Measurements from ENCODE around the gene NEK5. TPM values are rescaled to one million over a fixed set of nuclear protein-coding genes. Genes with fewer than 3 reads are reported as not detected.

Gene NEK5
- total and polyA plus RNA-seq, 2 of the 8 experiments (the other 6 are each of a cell fraction or from before 2014, with no cell fraction given) = 0.12 to 0.35 TPM

DNA sequence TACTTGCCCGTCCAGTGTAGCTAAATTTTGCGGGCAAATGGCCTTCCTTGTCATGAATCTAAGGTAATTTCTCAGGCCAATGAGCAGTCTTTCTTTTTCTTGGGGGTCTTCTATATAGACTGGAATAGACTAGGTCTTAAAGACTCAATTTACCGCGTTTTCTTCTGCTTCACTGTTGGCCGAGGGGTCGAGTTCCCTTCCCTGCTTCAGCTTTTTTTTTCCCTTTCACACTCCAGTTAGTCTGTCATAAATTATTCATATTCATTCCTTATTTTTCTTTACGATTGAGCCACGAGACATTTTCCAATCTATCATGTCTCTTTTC is 116.4 kb downstream of the NEK5 start:
- Histone ChIP-seq H3K36me3 (ENCODE audit: control insufficient read depth in 2 of 4, insufficient read depth in 4 of 4, low read length in 3 of 4) (peaks cover 0 to 5% (median 0%) of the 10 kb centered on the region in 4 experiments; a peak in 2 of 8 replicates), H2BK5ac (ENCODE audit: low read depth, low read length) (peak overlapping the region; percentile 78; the same call in 1 of the 2 replicates), H3K4me1 (replicated peaks in 1 of 4; ENCODE audit: control insufficient read depth in 3 of 4, insufficient read depth in 4 of 4, low read length in 3 of 4) (no peaks in the 10 kb centered on the region; a peak in 1 of 7 replicates), H4K5ac (ENCODE audit: insufficient read length, low read depth, low read length) (no peak overlapping the region), H3K9ac (replicated peaks in 1 of 4; ENCODE audit: extremely low read depth in 1 of 4, low read depth in 3 of 4, low read length in 3 of 4) (peak overlapping the region; percentile 80 to 98 (median 90)), H2BK120ac (replicated peaks; ENCODE audit: low read depth, low read length) (peak overlapping the region; percentile 87), H4K8ac (ENCODE audit: extremely low read depth, insufficient read depth, low read length) (peak overlapping the region; percentile 83; the same call in 1 of the 2 replicates), H3K4me2 (ENCODE audit: insufficient read depth in 1 of 2, low read depth in 2 of 2, low read length in 2 of 2) (peak overlapping the region; percentile 54 to 94), H3K23ac (ENCODE audit: insufficient read length) (no peak overlapping the region), H3K9me3 (ENCODE audit: insufficient read depth in 2 of 2, low read depth in 1 of 2, low read length in 1 of 2) (no peaks in the 10 kb centered on the region; a peak in 1 of 4 replicates), H3K18ac (ENCODE audit: extremely low read depth, low read length) (peak overlapping the region; percentile 95), H4K20me1 (replicated peaks in 1 of 2; ENCODE audit: control insufficient read depth in 1 of 2, insufficient read depth in 2 of 2, low read length in 2 of 2) (peaks cover 0 to 6% of the 10 kb centered on the region in 2 experiments), H3K79me1 (ENCODE audit: low read depth, low read length) (no peaks in the 10 kb centered on the region; the same call in 1 of the 2 replicates), H2AK5ac (ENCODE audit: low read depth, low read length) (no peak overlapping the region), H2BK20ac (ENCODE audit: low read length) (no peak overlapping the region), H2BK12ac (ENCODE audit: low read depth, low read length) (no peak overlapping the region), H3K27me3 (replicated peaks in 1 of 4; ENCODE audit: control insufficient read depth in 3 of 4, extremely low read depth in 1 of 4, insufficient read depth in 3 of 4, low read length in 3 of 4) (peaks cover 2 to 21% (median 13%) of the 10 kb centered on the region in 4 experiments), H2BK15ac (ENCODE audit: low read length) (no peak overlapping the region), H4K91ac (replicated peaks; ENCODE audit: insufficient read length, low read length) (no peak overlapping the region), H3K79me2 (ENCODE audit: control insufficient read depth in 1 of 2, insufficient read depth in 2 of 2, low read length in 2 of 2) (peaks cover 0 to 50% of the 10 kb centered on the region in 2 experiments; a peak in 3 of 4 replicates), H3K4me3 (ENCODE audit: extremely low read depth in 1 of 4, insufficient read depth in 2 of 4, low read depth in 3 of 4, low read length in 4 of 4) (peak overlapping the region; percentile 89 to 98 (median 94)), H2AFZ (ENCODE audit: low read length) (peak overlapping the region; percentile 98), H3K56ac (replicated peaks; ENCODE audit: insufficient read length, low read depth, low read length) (peak overlapping the region; percentile 59), H3K23me2 (ENCODE audit: low read depth, low read length) (peaks cover 8% of the 10 kb centered on the region), H3K4ac (replicated peaks; ENCODE audit: insufficient read length, low read depth, low read length) (no peak overlapping the region), H3K27ac (ENCODE audit: low read depth, low read length) (peak overlapping the region; percentile 79; the same call in 1 of the 2 replicates), H3K14ac (ENCODE audit: insufficient read length) (no peak overlapping the region)
- TF ChIP-seq KDM5A (IDR thresholded peaks at IDR 0.05; ENCODE audit: low read length) = 0 out of 2 replicates have a peak, but pooled peaks have one; percentile 65
- TF ChIP-seq FOSL1 (IDR thresholded peaks at IDR 0.05; ENCODE audit: insufficient read depth, low read depth, low read length) = no peak
- peak; percentile 85; the same call in 1 of the 2 replicates for TF ChIP-seq PHF8 (conservative IDR thresholded peaks at IDR 0.05; ENCODE audit: low read depth, low read length)
- DNase-seq (ENCODE audit: low read depth in 1 of 2, low spot score in 2 of 2) (no peak), FAIRE-seq (no peak)
- 1% methylated on average over 8 of the region's 8 CpGs; no CpG with 5 or more reads in 1 of the 2 experiments for WGBS, 2 experiments (ENCODE audit: extremely low coverage in 1 of 2, insufficient coverage in 1 of 2, insufficient read length in 1 of 2, insufficient replicate concordance in 2 of 2, low coverage in 1 of 2, low lambda C conversion rate in 2 of 2, missing lambda C conversion rate in 1 of 2)
- ChIA-PET POLR2A (ENCODE audit: partially characterized antibody) (interaction anchor here (1.1 to 2.0 kb wide), 9 partner anchors 9 to 115 kb away, joined by 3 to 8 read pairs (median 5); no protein-coding TSS in a partner anchor), CTCF (ENCODE audit: partially characterized antibody) (interaction anchor here (0.9 to 3.0 kb wide), 7 partner anchors 9 to 117 kb away, joined by 3 to 12 read pairs (median 3); partner anchors contain the start of genes NEK5 and UTP14C)

Measured in H1 (cell line).